AG09319 (cell line): Measurements from ENCODE around the gene WDR6.

Source experiments
- DNase-seq: peaks from one replicate; pipeline ENCODE4 v3.0.0-alpha.2; 2010; ENCODE audit warnings: low read depth; ENCODE audit errors: extremely low read depth
- CTCF ChIP-seq: IDR thresholded peaks from 2 replicates; pipeline ENCODE4 v1.5.1; 2011; ENCODE audit warnings: low read depth, mild to moderate bottlenecking, inconsistent platforms, low read length, moderate library complexity

Gene WDR6

DNA sequence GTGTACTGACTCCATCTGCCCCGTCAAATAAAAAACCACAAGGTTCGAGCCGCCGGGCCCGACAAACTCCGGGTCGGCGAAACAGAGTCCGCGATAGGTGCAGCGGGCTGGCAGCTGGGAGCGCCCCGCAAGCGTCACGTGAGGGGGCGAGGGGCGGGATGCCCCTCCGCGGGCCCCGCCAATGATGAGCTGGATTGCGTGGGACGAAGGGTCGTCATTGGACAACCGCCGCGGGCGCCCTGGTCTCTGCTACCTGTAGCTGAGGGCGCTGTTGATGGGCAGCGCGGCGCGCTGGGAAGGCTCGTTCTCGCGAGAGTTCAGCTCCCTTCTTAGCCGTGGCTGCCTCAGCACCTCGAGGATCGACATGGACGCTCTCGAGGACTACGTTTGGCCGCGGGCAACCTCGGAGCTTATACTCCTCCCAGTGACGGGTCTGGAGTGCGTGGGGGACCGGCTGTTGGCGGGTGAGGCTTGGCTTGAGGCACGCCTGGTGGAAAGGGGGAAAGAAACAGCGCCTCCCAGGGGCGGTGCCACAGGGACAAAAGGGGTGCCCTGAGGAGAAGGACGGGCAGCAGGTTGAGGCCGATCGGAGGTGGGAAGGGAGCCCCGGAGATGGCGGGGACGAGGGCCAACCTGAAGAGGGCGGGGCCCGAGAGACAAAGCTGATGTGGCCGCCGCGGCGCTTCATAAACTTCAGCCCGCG, at the start of gene WDR6:
Gene WDR6 (plus strand): TSS at position 324 of the 703 bp plus-strand sequence. CDS start 41 bp downstream, at position 365.
- peak; percentile 95 for DNase-seq
- peak; percentile 43 for TF ChIP-seq CTCF

- no peak for TF ChIP-seq CTCF
- no peak for DNase-seq
These were observed 46.3 kb upstream of the WDR6 start for GRCh38 chr3:48960841-48961413.

DNA sequence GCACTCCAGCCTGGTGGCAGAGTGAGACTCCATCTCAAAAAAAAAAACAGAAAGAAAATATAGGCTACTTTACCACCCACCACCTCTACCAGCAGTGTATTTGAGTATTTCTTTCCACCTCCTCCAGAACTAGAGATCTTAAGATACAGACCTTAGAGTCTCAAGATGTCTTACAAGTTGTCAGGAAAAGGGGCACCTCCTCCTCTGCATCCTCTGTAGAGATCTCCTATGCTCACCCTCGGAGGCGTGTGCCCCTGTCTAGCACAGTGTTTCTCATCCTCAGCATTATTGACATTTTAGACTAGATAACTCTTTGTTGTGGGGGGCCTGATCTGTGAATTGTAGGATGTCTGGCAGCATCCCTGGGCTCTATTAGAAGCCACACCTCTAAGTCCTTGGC, 44.9 kb upstream of the WDR6 start:
- no peak for TF ChIP-seq CTCF
- no peak for DNase-seq

- no peak for TF ChIP-seq CTCF
- no peak for DNase-seq
These were observed 44.3 kb upstream of the WDR6 start for GRCh38 chr3:48962939-48963338.

- no peak for TF ChIP-seq CTCF
- DNase-seq = no peak
These were observed 43.6 kb upstream of the WDR6 start for GRCh38 chr3:48963591-48963990.

DNA sequence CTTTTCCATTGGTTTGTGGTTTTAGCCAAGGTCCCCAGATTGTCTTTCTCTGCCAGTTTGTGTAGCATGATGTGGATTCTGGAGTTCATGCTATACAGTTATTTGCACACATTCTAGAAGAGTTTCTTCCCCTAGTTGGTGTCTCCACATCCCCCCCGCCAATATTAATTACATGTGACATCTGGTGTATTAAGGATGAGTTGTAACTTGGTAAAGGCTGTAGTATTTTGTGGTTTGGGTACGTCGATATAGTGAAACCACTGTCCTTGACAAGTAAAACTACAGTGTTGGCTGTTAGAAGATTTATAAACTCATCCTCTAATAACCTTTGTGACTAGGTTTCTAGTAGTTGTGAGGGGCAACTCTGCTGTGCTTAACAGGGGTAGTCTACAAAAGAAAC, 40.8 kb upstream of the WDR6 start:
- no peak for DNase-seq
- no peak for TF ChIP-seq CTCF

DNA sequence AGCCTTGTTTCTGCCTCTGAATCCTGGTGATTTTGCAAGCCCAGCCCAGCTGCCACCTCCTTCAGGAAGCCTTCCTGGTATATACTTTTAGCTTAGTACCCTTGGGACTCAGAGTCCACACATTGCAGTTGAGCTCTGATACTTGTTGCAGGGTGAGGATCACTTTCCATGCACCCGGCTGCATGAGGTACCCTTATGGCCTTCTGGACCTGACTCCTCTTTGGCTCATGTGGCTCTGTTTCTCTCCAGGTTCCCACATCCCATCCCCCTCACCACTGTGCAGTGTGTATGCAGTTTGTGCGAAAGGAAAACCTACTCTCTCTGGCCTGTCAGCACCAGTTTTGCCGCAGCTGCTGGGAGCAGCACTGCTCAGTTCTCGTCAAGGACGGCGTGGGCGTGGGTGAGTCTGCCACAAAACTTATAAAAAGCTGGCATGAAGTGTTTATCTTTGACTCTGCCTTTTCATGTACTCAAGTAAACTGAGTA, 40.3 kb upstream of the WDR6 start:
- DNase-seq = no peak
- no peak for TF ChIP-seq CTCF
